GM12891 (cell line): ENCODE measurements around the gene PPP1CA.

Experiments used
- POLR2A ChIP-seq: IDR thresholded peaks from 2 replicates; pipeline ENCODE4 v1.6.1; 2011; ENCODE audit warnings: low read depth, low read length, control low read depth
- POLR2AphosphoS5 ChIP-seq: IDR thresholded peaks from 2 replicates; pipeline ENCODE4 v1.6.1; 2011; ENCODE audit warnings: low read depth, low read length, control low read depth

DNA sequence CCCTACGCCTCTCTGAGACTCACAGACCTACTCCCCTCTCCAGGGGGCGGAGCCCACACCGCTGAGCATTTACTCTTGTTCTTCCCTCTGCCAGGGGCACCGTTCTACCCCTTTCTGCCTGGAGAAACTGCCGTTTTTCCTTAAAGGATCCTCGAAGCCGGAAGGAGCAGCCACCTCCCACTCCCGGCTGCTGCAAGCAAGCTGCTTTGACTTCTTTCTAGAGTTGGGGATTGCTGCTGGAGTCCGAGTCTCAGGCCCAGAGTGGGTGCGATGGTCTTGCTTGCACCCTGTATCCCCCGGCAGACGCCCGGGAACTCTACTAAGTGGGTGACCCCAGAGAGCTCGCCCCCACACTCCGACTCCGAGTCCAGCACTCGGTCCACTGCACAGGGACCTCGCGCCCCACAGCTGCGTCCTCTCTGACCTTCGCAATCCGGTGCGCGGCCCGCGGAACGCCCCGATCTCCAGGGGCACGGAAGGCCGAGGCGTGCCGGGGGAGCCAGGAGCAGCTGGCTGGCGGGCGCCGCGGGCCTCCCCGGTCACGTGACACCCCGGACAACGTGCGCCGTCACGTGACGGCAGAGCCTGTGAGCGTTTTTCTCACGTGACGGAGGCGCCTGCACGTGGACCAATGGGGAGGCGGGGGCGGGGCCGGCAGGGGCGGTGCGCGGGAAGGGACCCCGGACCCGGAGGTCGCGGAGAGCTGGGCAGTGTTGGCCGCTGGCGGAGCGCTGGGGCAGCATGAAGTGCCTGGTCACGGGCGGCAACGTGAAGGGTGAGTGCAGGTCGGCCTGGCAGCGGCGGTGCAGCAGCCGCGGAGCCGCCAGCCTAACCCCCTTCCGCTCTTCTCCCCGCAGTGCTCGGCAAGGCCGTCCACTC is 10.1 kb downstream of the PPP1CA start, which contains the start of gene RAD9A:
- TF ChIP-seq POLR2AphosphoS5 (peak; percentile 34; the same call in 1 of the 2 replicates), POLR2A (no peak)
